ENCODE data around the gene ACVRL1.

ACVRL1 gene

GRCh38 chr12:51917746-51918453 is 10.6 kb downstream of the ACVRL1 start:
- no peak for DNase-seq

- no peak for DNase-seq
Measured at GRCh38 chr12:51920046-51920445, 12.7 kb downstream of the ACVRL1 start.

- DNase-seq, result no peak
Measured at GRCh38 chr12:51921017-51921725, 13.9 kb downstream of the ACVRL1 start.

GRCh38 chr12:51922146-51922545 is 14.8 kb downstream of the ACVRL1 start:
- no peak for DNase-seq

- no peak for DNase-seq
Measured at GRCh38 chr12:51922762-51923505, 15.6 kb downstream of the ACVRL1 start.

- peak; percentile 60 for DNase-seq
Measured at GRCh38 chr12:51923506-51924365, 16.4 kb downstream of the ACVRL1 start.

- DNase-seq, result no peak
Measured at GRCh38 chr12:51924551-51925319, 17.4 kb downstream of the ACVRL1 start.

GRCh38 chr12:51925346-51926063 is 18.2 kb downstream of the ACVRL1 start:
- no peak for DNase-seq

- DNase-seq, result no peak
Measured at GRCh38 chr12:51926064-51926632, 18.8 kb downstream of the ACVRL1 start.

- DNase-seq, result peak; percentile 56
Measured at GRCh38 chr12:51926718-51927117, 19.4 kb downstream of the ACVRL1 start.

- no peak for DNase-seq
Measured at GRCh38 chr12:51932218-51933076, 25.1 kb downstream of the ACVRL1 start.

- DNase-seq, result no peak
Measured at GRCh38 chr12:51934080-51934479, 26.8 kb downstream of the ACVRL1 start.

- no peak for DNase-seq
Measured at GRCh38 chr12:51937926-51938325, 30.6 kb downstream of the ACVRL1 start.

GRCh38 chr12:51938726-51939125 is 31.4 kb downstream of the ACVRL1 start:
- no peak for DNase-seq

GRCh38 chr12:51941011-51941581 is 33.8 kb downstream of the ACVRL1 start:
- no peak for DNase-seq

- DNase-seq, result no peak
Measured at GRCh38 chr12:51941604-51942003, 34.3 kb downstream of the ACVRL1 start.

- no peak for DNase-seq
Measured at GRCh38 chr12:51942056-51942455, 34.8 kb downstream of the ACVRL1 start.

- no peak for DNase-seq
Measured at GRCh38 chr12:51942501-51943000, 35.2 kb downstream of the ACVRL1 start.

GRCh38 chr12:51943346-51943745 is 36.0 kb downstream of the ACVRL1 start:
- DNase-seq, result no peak
